Naive thymus-derived CD4-positive, alpha-beta T cell (primary cell): ENCODE data around the gene ERGIC1. TPM values are rescaled to one million over a fixed set of nuclear protein-coding genes. Genes with fewer than 3 reads are reported as not detected.

ENCODE experiments used
- ATAC-seq: fragments of 150-1000 bp; cut with Tn5 transposase; 2 replicates; pipeline ENCODE4 v1.10.0; 2021; ENCODE audit warnings: mild to moderate bottlenecking, moderate library complexity
- CTCF ChIA-PET: fragments of 350-600 bp; sonication (Branson Sonifier 250); formaldehyde crosslinking; loops from one replicate; lab custom pipeline; 2021; ENCODE audit warnings: antibody characterized with exemption; lab: Charles Lee
- POLR2A ChIA-PET: fragments of 350-600 bp; sonication (Branson Sonifier 250); formaldehyde crosslinking; loops from one replicate; lab custom pipeline; 2021; ENCODE audit warnings: antibody characterized with exemption, inconsistent platforms; lab: Charles Lee
- DNase-seq, 9 donors: peaks; one replicate each; pipeline versions ENCODE4 v3.0.0 to v3.0.0-alpha.2; 2020 to 2022; ENCODE audit warnings: mixed read lengths in 1 of 9
- H3K27ac ChIP-seq: one replicate; pipeline ENCODE4 v1.7.0; 2013; ENCODE audit warnings: mild to moderate bottlenecking, low read depth, low read length, moderate library complexity
- H3K27me3 ChIP-seq, 2 donors: one replicate each; pipeline ENCODE4 v1.7.0; 2013; ENCODE audit warnings: low read length in 2 of 2, mild to moderate bottlenecking in 2 of 2, moderate library complexity in 2 of 2; ENCODE audit not compliant: control insufficient read depth in 2 of 2, insufficient read depth in 2 of 2
- H3K36me3 ChIP-seq, 3 experiments: 1 replicate in 2 of 3; 2 replicates in 1 of 3; pipeline ENCODE4 v1.7.0; 2013; ENCODE audit warnings: low read length in 3 of 3, mild to moderate bottlenecking in 3 of 3, moderate library complexity in 1 of 3; ENCODE audit not compliant: insufficient read depth in 3 of 3, control insufficient read depth in 2 of 3
- H3K4me1 ChIP-seq, 2 donors: one replicate each; pipeline ENCODE4 v1.7.0; 2013; ENCODE audit warnings: low read length in 2 of 2, mild to moderate bottlenecking in 2 of 2, moderate library complexity in 1 of 2; ENCODE audit not compliant: control insufficient read depth in 2 of 2, insufficient read depth in 2 of 2
- H3K4me3 ChIP-seq: 2 replicates; pipeline ENCODE4 v1.7.0; 2013; ENCODE audit warnings: mild to moderate bottlenecking, low read length
- H3K9me3 ChIP-seq, 3 experiments: 1 replicate in 2 of 3; 2 replicates in 1 of 3; pipeline ENCODE4 v1.7.0; 2013; ENCODE audit warnings: low read length in 3 of 3; ENCODE audit not compliant: control insufficient read depth in 2 of 3
- H3K27ac Mint-ChIP-seq, 9 donors: one replicate each; pipeline ENCODE4 v1.8.0; 2020 to 2022; ENCODE audit warnings: mixed read lengths in 9 of 9, mild to moderate bottlenecking in 8 of 9, moderate library complexity in 5 of 9, inconsistent platforms in 2 of 9
- H3K27me3 Mint-ChIP-seq, 5 donors: one replicate each; pipeline ENCODE4 v1.8.0; 2021 to 2022; ENCODE audit warnings: mixed read lengths in 5 of 5, mild to moderate bottlenecking in 1 of 5
- H3K36me3 Mint-ChIP-seq, 5 donors: one replicate each; pipeline ENCODE4 v1.8.0; 2020 to 2022; ENCODE audit warnings: mixed read lengths in 5 of 5, mild to moderate bottlenecking in 3 of 5, inconsistent platforms in 1 of 5
- H3K4me1 Mint-ChIP-seq, 7 donors: one replicate each; pipeline ENCODE4 v1.8.0; 2020 to 2022; ENCODE audit warnings: mixed read lengths in 7 of 7, mild to moderate bottlenecking in 3 of 7, inconsistent platforms in 1 of 7
- H3K4me3 Mint-ChIP-seq, 10 donors: one replicate each; pipeline ENCODE4 v1.8.0; 2020 to 2022; ENCODE audit warnings: mild to moderate bottlenecking in 10 of 10, mixed read lengths in 10 of 10, moderate library complexity in 6 of 10, inconsistent platforms in 2 of 10
- H3K9me3 Mint-ChIP-seq, 11 donors: one replicate each; pipeline ENCODE4 v1.8.0; 2020 to 2022; ENCODE audit warnings: mixed read lengths in 11 of 11, mild to moderate bottlenecking in 4 of 11, inconsistent platforms in 1 of 11, moderate library complexity in 1 of 11
- intact Hi-C, 2 donors: fragments of 100-400 bp; cut with micrococcal nuclease; formaldehyde crosslinking; loops; one replicate each; pipeline ENCODE4 v1.15.1; 2023
- polyA plus RNA-seq, 2 donors: library from polyadenylated mRNA; unstranded; fragments of 300-500 nt; fragmentation: Illumina TruSeq; gene quantifications; one replicate each; pipeline ENCODE4 v1.2.3, GENCODE V29; 2021
- total RNA-seq, 6 experiments: library from RNA in 5 of 6; stranded (reverse) in 5 of 6; gene quantifications; 1 replicate in 5 of 6; 2 replicates in 1 of 6; pipeline ENCODE4 v1.2.3 and lab custom pipeline; 2021 to 2026

Gene ERGIC1
- total and polyA plus RNA-seq, 7 experiments from 2014 or later: 18.3 to 71.3 (median 50.0) TPM

- Mint-ChIP-seq H3K27ac (peak overlapping the region; percentile 15 to 97 (median 93)), H3K27me3 (no peaks in the 10 kb centered on the region), H3K9me3 (peaks cover 0 to under 1% (median 0%) of the 10 kb centered on the region in 11 donors), H3K4me3 (peak overlapping the region; percentile 85 to 93 (median 90)), H3K36me3 (no peaks in the 10 kb centered on the region), H3K4me1 (peaks cover 21 to 38% (median 32%) of the 10 kb centered on the region in 7 donors)
- H3K27me3 ChIP-seq: no peaks in the 10 kb centered on the region
- POLR2A ChIA-PET: interaction anchor here (0.9 to 5.3 kb wide), 2 partner anchors 60 to 61 kb away, joined by 5 to 61 read pairs; partner anchors contain the start of gene DUSP1
- CTCF ChIA-PET: interaction anchor here (1.2 kb wide), 1 partner anchor 60 kb away, joined by 4 read pairs; no protein-coding TSS in a partner anchor
- DNase-seq (no peak), ATAC-seq (no peak)
- intact Hi-C loops: loop anchor here (1.0 to 10.0 kb wide), 2 partner anchors 60 to 222 kb away; partner anchors contain the start of gene CREBRF (in 1 of the 2)
- H3K4me3 ChIP-seq: no peak overlapping the region
- peaks cover 23 to 29% of the 10 kb centered on the region in 2 donors for H3K4me1 ChIP-seq
- H3K9me3 ChIP-seq: no peaks in the 10 kb centered on the region
- H3K27ac ChIP-seq: peak overlapping the region; percentile 87
- H3K36me3 ChIP-seq: no peaks in the 10 kb centered on the region
These were observed 1.4 kb upstream of the ERGIC1 start for GRCh38 chr5:172832383-172833315.

- H3K9me3 Mint-ChIP-seq: no peaks in the 10 kb centered on the region
- peaks cover 24 to 45% (median 39%) of the 10 kb centered on the region in 7 donors for H3K4me1 Mint-ChIP-seq
- CTCF ChIA-PET: no interaction called here
- POLR2A ChIA-PET: interaction anchor here (5.3 kb wide), 1 partner anchor 62 kb away, joined by 61 read pairs; the partner anchor contains the start of gene DUSP1
- H3K4me3 Mint-ChIP-seq: peak overlapping the region; percentile 85 to 93 (median 90)
- H3K36me3 Mint-ChIP-seq: no peaks in the 10 kb centered on the region
- Histone ChIP-seq H3K4me3 (peak overlapping the region; percentile 68), H3K27ac (peak overlapping the region; percentile 87), H3K4me1 (peaks cover 23 to 36% of the 10 kb centered on the region in 2 donors), H3K9me3 (no peaks in the 10 kb centered on the region), H3K27me3 (no peaks in the 10 kb centered on the region), H3K36me3 (no peaks in the 10 kb centered on the region)
- peak overlapping the region; percentile 47 to 97 (median 93) for H3K27ac Mint-ChIP-seq
- ATAC-seq (no peak), DNase-seq (peak in 1 of 9 donors; percentile 7)
- no peaks in the 10 kb centered on the region for H3K27me3 Mint-ChIP-seq
- intact Hi-C loops: loop anchor here (1.0 to 10.0 kb wide), 2 partner anchors 61 to 221 kb away; partner anchors contain the start of gene CREBRF (in 1 of the 2)
These were observed 722 bp upstream of the ERGIC1 start for GRCh38 chr5:172833372-172833685.

DNA sequence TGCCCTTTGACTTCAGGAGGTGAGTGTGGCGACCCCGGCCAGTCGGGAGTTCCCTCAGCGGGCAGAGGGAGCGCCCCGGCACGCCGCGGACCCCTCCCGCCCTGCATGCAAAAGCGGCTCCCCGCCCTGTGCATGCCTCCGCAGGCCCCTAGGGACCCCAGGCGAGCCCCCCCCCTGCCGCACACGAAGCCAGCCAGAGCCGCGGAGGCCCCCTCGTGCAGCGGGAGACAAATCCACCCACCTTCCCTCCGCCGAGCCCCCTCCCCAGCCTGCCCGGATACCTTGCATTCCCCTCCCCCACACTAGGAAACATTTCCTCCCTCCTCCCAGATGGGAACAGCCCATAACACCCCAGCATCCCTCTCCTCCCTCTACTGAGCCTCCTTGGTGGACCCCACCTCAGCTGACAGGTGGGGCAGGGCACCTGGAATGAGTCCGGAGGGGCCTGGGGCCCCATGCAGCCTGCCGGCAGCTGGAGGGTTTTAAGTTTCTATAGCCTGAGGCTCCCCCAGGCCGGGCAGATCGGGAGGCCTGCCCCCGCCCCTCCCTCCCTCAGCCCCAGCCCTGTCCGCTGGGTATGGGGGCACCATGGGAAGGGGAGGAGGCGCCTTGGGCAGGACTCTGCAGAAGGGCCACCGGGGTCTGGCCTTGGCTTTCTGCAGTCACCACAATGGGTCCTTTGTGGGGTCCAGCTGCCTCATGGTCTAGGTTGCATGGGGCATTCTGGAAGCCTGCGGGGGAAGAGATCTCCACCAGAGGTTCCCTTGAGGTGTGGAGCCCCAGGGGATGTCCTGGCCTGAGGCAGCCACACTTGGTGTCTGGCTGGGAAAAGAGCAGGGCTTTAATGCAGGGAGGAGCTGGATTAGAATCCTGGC lies 601 bp downstream of the ERGIC1 start:
- intact Hi-C loops: loop anchor here (1.0 to 10.0 kb wide), 8 partner anchors 27 to 223 kb away; partner anchors contain the start of genes RPL26L1 (in 2 of the 2) and CREBRF (in 1 of the 2)
- Histone ChIP-seq H3K4me3 (peak overlapping the region; percentile 64), H3K36me3 (no peaks in the 10 kb centered on the region), H3K9me3 (no peaks in the 10 kb centered on the region), H3K27me3 (no peaks in the 10 kb centered on the region), H3K4me1 (peaks cover 23 to 38% of the 10 kb centered on the region in 2 donors), H3K27ac (peak overlapping the region; percentile 87)
- POLR2A ChIA-PET: interaction anchor here (1.9 to 5.3 kb wide), 2 partner anchors 63 to 69 kb away, joined by 6 to 61 read pairs; partner anchors contain the start of gene DUSP1
- CTCF ChIA-PET: interaction anchor here (0.5 to 2.6 kb wide), 3 partner anchors 27 to 544 kb away, joined by 3 to 23 read pairs (median 4); partner anchors contain the start of gene DUSP1
- Mint-ChIP-seq H3K9me3 (peaks cover 0 to 2% (median 0%) of the 10 kb centered on the region in 11 donors), H3K36me3 (no peaks in the 10 kb centered on the region), H3K4me3 (peak overlapping the region; percentile 83 to 92 (median 88)), H3K27me3 (no peaks in the 10 kb centered on the region), H3K27ac (peak overlapping the region; percentile 57 to 97 (median 91)), H3K4me1 (peaks cover 25 to 50% (median 40%) of the 10 kb centered on the region in 7 donors)
- ATAC-seq: no peak
- peak in 4 of 9 donors; percentile 10 to 26 (median 16) for DNase-seq

DNA sequence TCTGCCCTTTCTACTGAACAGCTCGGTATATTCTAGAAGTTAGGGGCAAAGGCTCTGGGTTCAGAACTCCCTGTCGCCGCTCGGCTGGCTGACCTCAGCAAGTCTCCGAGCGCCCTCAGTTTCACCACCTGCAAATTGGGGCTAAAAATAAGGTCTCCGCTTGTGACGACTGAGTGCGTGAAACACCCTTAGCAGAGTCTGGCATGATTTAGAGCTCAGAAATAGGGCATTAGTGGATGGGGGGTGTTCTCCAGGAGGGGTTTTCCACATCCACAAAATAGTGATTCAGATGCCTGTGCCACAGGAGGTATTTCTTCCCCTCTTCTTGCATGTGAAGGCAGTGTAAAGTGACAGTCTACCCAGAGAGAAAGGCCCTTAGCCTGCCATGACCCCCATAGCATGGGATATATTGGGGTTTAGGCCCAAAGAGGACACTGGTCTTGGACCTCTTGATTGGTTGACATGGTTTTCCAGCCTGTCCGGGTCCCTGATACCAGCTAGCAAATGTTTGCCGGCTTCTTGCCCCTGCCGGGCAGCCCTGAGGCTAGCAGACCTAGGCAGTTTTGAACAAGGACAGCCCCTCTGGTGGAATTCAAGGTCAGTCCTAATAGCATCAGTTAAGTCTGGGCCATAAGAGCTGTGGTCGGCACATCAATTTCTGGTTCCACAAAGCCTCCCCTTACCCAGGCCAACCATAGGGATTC lies 1.4 kb downstream of the ERGIC1 start:
- Mint-ChIP-seq H3K9me3 (peaks cover 0 to 2% (median 0%) of the 10 kb centered on the region in 11 donors), H3K27me3 (no peaks in the 10 kb centered on the region), H3K4me3 (peak overlapping the region; percentile 83 to 92 (median 88)), H3K36me3 (peaks cover 0 to 4% (median 0%) of the 10 kb centered on the region in 5 donors), H3K4me1 (peaks cover 26 to 57% (median 41%) of the 10 kb centered on the region in 7 donors), H3K27ac (peak overlapping the region; percentile 13 to 97 (median 91))
- peaks cover 23 to 38% of the 10 kb centered on the region in 2 donors for H3K4me1 ChIP-seq
- peak in 2 of 9 donors; percentile 12 to 55 for DNase-seq
- H3K27ac ChIP-seq: peak overlapping the region; percentile 87
- intact Hi-C loops: loop anchor here (2.0 to 10.0 kb wide), 3 partner anchors 29 to 219 kb away; partner anchors contain the start of gene CREBRF (in 1 of the 2)
- no peaks in the 10 kb centered on the region for H3K9me3 ChIP-seq
- no peaks in the 10 kb centered on the region for H3K27me3 ChIP-seq
- H3K36me3 ChIP-seq: no peaks in the 10 kb centered on the region
- ChIA-PET POLR2A (interaction anchor here (1.1 to 5.3 kb wide), 3 partner anchors 24 to 70 kb away, joined by 4 to 61 read pairs (median 6); partner anchors contain the start of gene DUSP1), CTCF (interaction anchor here (0.5 to 2.6 kb wide), 4 partner anchors 14 to 544 kb away, joined by 3 to 23 read pairs (median 4); partner anchors contain the start of gene DUSP1)
- ATAC-seq: no peak
- H3K4me3 ChIP-seq: peak overlapping the region; percentile 64

DNA sequence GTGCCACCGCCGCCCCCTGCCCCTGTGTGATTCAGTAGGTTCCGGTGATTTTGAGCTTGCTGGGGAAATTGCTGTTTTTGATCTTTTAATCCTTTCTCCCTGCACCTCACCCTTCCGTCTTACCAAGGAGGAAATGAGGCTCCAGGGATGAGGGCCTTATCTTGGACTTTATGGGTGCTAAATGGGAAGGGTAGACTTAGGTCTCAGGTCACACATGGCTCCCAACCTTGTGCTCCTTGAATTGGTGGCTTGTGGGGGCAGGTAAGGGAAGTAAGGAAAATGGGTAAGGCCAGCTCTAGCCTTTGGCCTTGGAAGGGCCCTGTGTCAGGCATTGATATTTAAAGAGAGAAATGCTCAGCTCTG lies 1.9 kb downstream of the ERGIC1 start:
- intact Hi-C loops: loop anchor here (2.0 to 10.0 kb wide), 4 partner anchors 29 to 219 kb away; partner anchors contain the start of gene CREBRF (in 1 of the 2)
- POLR2A ChIA-PET: interaction anchor here (1.1 to 5.3 kb wide), 3 partner anchors 25 to 71 kb away, joined by 4 to 61 read pairs (median 6); partner anchors contain the start of gene DUSP1
- H3K27ac ChIP-seq: peak overlapping the region; percentile 87

More for the DNA sequence above, 1.9 kb downstream of the ERGIC1 start:
- H3K9me3 Mint-ChIP-seq: peaks cover 0 to 2% (median 0%) of the 10 kb centered on the region in 11 donors
- CTCF ChIA-PET: interaction anchor here (1.1 to 2.6 kb wide), 3 partner anchors 14 to 121 kb away, joined by 4 to 23 read pairs (median 6); partner anchors contain the start of gene DUSP1
- peak overlapping the region; percentile 83 to 92 (median 88) for H3K4me3 Mint-ChIP-seq
- peaks cover 25 to 61% (median 41%) of the 10 kb centered on the region in 7 donors for H3K4me1 Mint-ChIP-seq
- H3K36me3 ChIP-seq: no peaks in the 10 kb centered on the region
- H3K36me3 Mint-ChIP-seq: peaks cover 0 to 4% (median 4%) of the 10 kb centered on the region in 5 donors
- no peaks in the 10 kb centered on the region for H3K27me3 ChIP-seq
- H3K27ac Mint-ChIP-seq: peak overlapping the region in 8 of 9 donors; percentile 85 to 97 (median 92)
- no peaks in the 10 kb centered on the region for H3K9me3 ChIP-seq
- DNase-seq: no peak
- ATAC-seq: no peak
- no peak overlapping the region for H3K4me3 ChIP-seq
- H3K4me1 ChIP-seq: peaks cover 23 to 38% of the 10 kb centered on the region in 2 donors
- H3K27me3 Mint-ChIP-seq: no peaks in the 10 kb centered on the region
